HepG2 (cell line): Measurements from ENCODE around the gene HTRA2. TPM values are rescaled to one million over a fixed set of nuclear protein-coding genes. Genes with fewer than 3 reads are reported as not detected.

Experiments
- BRCA1 ChIP-seq: sonication (generic); formaldehyde crosslinking; IDR thresholded peaks from 2 replicates; pipeline ENCODE4 v1.4.0; 2020; ENCODE audit warnings: missing genetic modification reagents
- CSRNP2 ChIP-seq: sonication (generic); formaldehyde crosslinking; conservative IDR thresholded peaks from 2 replicates; pipeline ENCODE4 v1.8.0; 2022; ENCODE audit warnings: low read depth, missing genetic modification reagents
- FOSL2 ChIP-seq: sonication (generic); formaldehyde crosslinking; IDR thresholded peaks from 2 replicates; pipeline ENCODE4 v1.4.0; 2020; ENCODE audit warnings: missing genetic modification reagents
- FOXC1 ChIP-seq: sonication (generic); formaldehyde crosslinking; IDR thresholded peaks from 2 replicates; pipeline ENCODE4 v1.8.0; 2022; ENCODE audit warnings: mild to moderate bottlenecking, missing genetic modification reagents, borderline replicate concordance
- HNRNPL ChIP-seq: fragments of 200-400 bp; formaldehyde crosslinking; IDR thresholded peaks from 2 replicates; pipeline ENCODE4 v1.6.1; 2017; ENCODE audit warnings: mild to moderate bottlenecking, low read depth, low read length
- ISL2 ChIP-seq: sonication (generic); formaldehyde crosslinking; IDR thresholded peaks from 2 replicates; pipeline ENCODE4 v1.5.0; 2020; ENCODE audit warnings: missing genetic modification reagents
- JDP2 ChIP-seq: sonication (generic); formaldehyde crosslinking; IDR thresholded peaks from 2 replicates; pipeline ENCODE4 v1.8.1; 2022; ENCODE audit warnings: missing genetic modification reagents, borderline replicate concordance
- JUND ChIP-seq: sonication (generic); formaldehyde crosslinking; IDR thresholded peaks from 2 replicates; pipeline ENCODE4 v1.8.0; 2022; ENCODE audit warnings: mild to moderate bottlenecking, missing genetic modification reagents
- KDM5B ChIP-seq: sonication (generic); formaldehyde crosslinking; IDR thresholded peaks from 2 replicates; pipeline ENCODE4 v1.4.0; 2020; ENCODE audit warnings: missing genetic modification reagents, mild to moderate bottlenecking, borderline replicate concordance
- RBAK ChIP-seq: sonication (generic); formaldehyde crosslinking; IDR thresholded peaks from 2 replicates; pipeline ENCODE4 v1.5.1; 2020; ENCODE audit warnings: mild to moderate bottlenecking, missing genetic modification reagents
- SMYD3 ChIP-seq: sonication (generic); formaldehyde crosslinking; IDR thresholded peaks from 2 replicates; pipeline ENCODE4 v1.8.1; 2023; ENCODE audit warnings: mild to moderate bottlenecking, missing genetic modification reagents
- SRSF4 ChIP-seq: fragments of 200-400 bp; formaldehyde crosslinking; IDR thresholded peaks from one replicate; pipeline ENCODE4 v1.6.1; 2018; ENCODE audit warnings: mild to moderate bottlenecking, low read depth, low read length, moderate library complexity; ENCODE audit not compliant: poor library complexity, severe bottlenecking
- THAP9 ChIP-seq: sonication (generic); formaldehyde crosslinking; IDR thresholded peaks from 2 replicates; pipeline ENCODE4; 2020; ENCODE audit warnings: missing genetic modification reagents, mild to moderate bottlenecking, borderline replicate concordance
- THYN1 ChIP-seq: sonication (generic); formaldehyde crosslinking; IDR thresholded peaks from 2 replicates; pipeline ENCODE4 v1.8.1; 2023; ENCODE audit warnings: low read depth, mild to moderate bottlenecking, moderate library complexity, missing genetic modification reagents, borderline replicate concordance
- ZBTB1 ChIP-seq: sonication (generic); formaldehyde crosslinking; IDR thresholded peaks from 2 replicates; pipeline ENCODE4 v1.4.0; 2020; ENCODE audit warnings: missing genetic modification reagents, borderline replicate concordance
- ZBTB21 ChIP-seq: sonication (generic); formaldehyde crosslinking; IDR thresholded peaks from 2 replicates; pipeline ENCODE4 v1.4.0; 2020; ENCODE audit warnings: missing genetic modification reagents
- ZFP90 ChIP-seq: sonication (generic); formaldehyde crosslinking; IDR thresholded peaks from 2 replicates; pipeline ENCODE4 v1.8.0; 2022; ENCODE audit warnings: missing genetic modification reagents, mild to moderate bottlenecking, inconsistent platforms, borderline replicate concordance
- ZKSCAN5 ChIP-seq: sonication (generic); formaldehyde crosslinking; IDR thresholded peaks from 2 replicates; pipeline ENCODE4 v1.5.1; 2020; ENCODE audit warnings: mild to moderate bottlenecking, missing genetic modification reagents
- ZNF230 ChIP-seq: sonication (generic); formaldehyde crosslinking; IDR thresholded peaks from 2 replicates; pipeline ENCODE4 v1.4.0; 2020; ENCODE audit warnings: mild to moderate bottlenecking, missing genetic modification reagents
- ZNF263 ChIP-seq: sonication (generic); formaldehyde crosslinking; IDR thresholded peaks from 2 replicates; pipeline ENCODE4 v1.4.0; 2020; ENCODE audit warnings: missing genetic modification reagents
- ZNF3 ChIP-seq: IDR thresholded peaks from 2 replicates; pipeline ENCODE4 v1.7.0; 2017; ENCODE audit warnings: inconsistent platforms
- ZNF33B ChIP-seq: sonication (generic); formaldehyde crosslinking; IDR thresholded peaks from 2 replicates; pipeline ENCODE4 v1.5.1; 2020; ENCODE audit warnings: mild to moderate bottlenecking, missing genetic modification reagents
- ZNF549 ChIP-seq: sonication (generic); formaldehyde crosslinking; IDR thresholded peaks from 2 replicates; pipeline ENCODE4 v1.5.0; 2020; ENCODE audit warnings: missing genetic modification reagents
- ZNF550 ChIP-seq: sonication (generic); formaldehyde crosslinking; IDR thresholded peaks from 2 replicates; pipeline ENCODE4 v1.4.0; 2020; ENCODE audit warnings: mild to moderate bottlenecking, missing genetic modification reagents, borderline replicate concordance
- polyA plus RNA-seq, 8 experiments: library from polyadenylated mRNA; depleted of rRNA in 3 of 8; stranded (reverse) in 7 of 8; unstranded in 1 of 8; fragments of >200 nt; fragmentation: Illumina TruSeq in 4 of 8; extraction: Trizol in 4 of 8; gene quantifications; 2 replicates each; pipeline versions ENCODE4 v1.2.1 to v1.2.3, GENCODE V29; 2011 to 2016; ENCODE audit warnings: low read depth in 4 of 8, missing spikeins in 1 of 8, mixed read lengths in 1 of 8; ENCODE audit not compliant: insufficient read depth in 1 of 8
- total RNA-seq, 5 experiments: library from RNA; depleted of rRNA; stranded (reverse); fragments of >200 nt; fragmentation: Illumina TruSeq; extraction: Trizol; gene quantifications; 2 replicates each; pipeline ENCODE4 v1.2.3, GENCODE V29; 2016; ENCODE audit warnings: low read depth in 1 of 5
- TF ChIP-seq, protein P1 (sequence below): sonication (generic); formaldehyde crosslinking; IDR thresholded peaks from 2 replicates; pipeline ENCODE4 v1.5.0; 2020; ENCODE audit warnings: mild to moderate bottlenecking, missing genetic modification reagents

The HTRA2 gene
- total and polyA plus RNA-seq, 2 of the 13 experiments (the other 11 are each of a cell fraction or from before 2014, with no cell fraction given): 47.7 to 50.3 TPM

DNA sequence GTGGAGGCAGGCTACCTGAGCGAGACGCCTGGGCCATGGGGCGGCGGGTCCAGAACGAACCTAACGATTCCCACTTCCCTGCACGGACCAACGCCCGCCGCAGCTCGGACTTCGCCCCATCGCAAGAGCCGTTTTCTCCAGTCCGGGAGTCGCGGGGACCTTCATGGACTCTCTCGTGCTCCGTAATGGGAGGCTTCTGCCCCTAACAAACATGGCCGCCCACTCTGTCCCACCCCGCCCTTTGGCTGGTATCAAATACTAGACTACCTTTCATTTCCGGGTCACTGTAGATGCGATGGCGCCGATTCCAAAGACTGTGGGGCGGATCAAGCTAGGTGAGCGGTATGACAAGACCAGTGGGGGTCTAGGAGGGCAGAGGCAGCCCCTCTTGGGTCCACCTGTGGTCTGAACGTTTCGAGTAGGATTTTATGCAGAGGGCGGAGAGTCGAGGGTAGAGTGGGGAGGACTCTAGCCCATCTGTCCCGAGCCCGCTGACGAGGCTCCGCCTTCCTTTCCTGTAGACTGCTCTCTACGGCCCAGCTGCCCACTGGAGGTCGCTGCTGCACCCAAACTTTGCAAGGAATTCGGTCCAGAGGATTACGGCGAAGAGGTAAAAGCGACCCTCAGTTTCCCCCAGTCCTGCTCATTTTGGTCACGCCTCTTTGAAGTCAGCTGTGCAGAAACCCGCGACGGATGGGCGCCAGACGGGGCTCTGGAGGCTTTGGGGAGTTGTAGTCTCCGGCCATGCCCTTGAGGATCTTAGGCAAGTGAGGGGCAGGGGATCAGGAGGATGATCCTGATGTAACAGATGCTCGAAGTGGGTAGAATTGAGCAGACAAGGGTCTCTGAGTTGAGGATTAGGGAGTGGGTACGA, 46.7 kb upstream of the HTRA2 start, which contains the start of the genes CCDC142 and TTC31 (continued):
- 0 out of 2 replicates have a peak, but pooled peaks have one; percentile 23 for TF ChIP-seq ZNF3 (CRISPR knock-in tag)
- TF ChIP-seq ZBTB21 (CRISPR knock-in tag): no peak; the same call in 1 of the 2 replicates
- no peak for TF ChIP-seq ZKSCAN5 (CRISPR knock-in tag)
- peak; percentile 76; the same call in 1 of the 2 replicates for TF ChIP-seq ZFP90 (CRISPR knock-in tag)
- peak; percentile 84; the same call in 1 of the 2 replicates for TF ChIP-seq ZNF230 (CRISPR knock-in tag)
- no peak for TF ChIP-seq ZBTB1 (CRISPR knock-in tag)
- peak; percentile 95 for TF ChIP-seq ZNF263 (CRISPR knock-in tag)
- TF ChIP-seq THYN1: no peak
- no peak for TF ChIP-seq RBAK (CRISPR knock-in tag)
- TF ChIP-seq HNRNPL: 0 out of 2 replicates have a peak, but pooled peaks have one; percentile 67
- no peak; the same call in 1 of the 2 replicates for TF ChIP-seq ZNF550
- TF ChIP-seq FOXC1: peak; percentile 91
- TF ChIP-seq, protein P1, sequence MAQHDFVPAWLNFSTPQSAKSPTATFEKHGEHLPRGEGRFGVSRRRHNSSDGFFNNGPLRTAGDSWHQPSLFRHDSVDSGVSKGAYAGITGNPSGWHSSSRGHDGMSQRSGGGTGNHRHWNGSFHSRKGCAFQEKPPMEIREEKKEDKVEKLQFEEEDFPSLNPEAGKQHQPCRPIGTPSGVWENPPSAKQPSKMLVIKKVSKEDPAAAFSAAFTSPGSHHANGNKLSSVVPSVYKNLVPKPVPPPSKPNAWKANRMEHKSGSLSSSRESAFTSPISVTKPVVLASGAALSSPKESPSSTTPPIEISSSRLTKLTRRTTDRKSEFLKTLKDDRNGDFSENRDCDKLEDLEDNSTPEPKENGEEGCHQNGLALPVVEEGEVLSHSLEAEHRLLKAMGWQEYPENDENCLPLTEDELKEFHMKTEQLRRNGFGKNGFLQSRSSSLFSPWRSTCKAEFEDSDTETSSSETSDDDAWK: no peak
- peak; percentile 50; the same call in 1 of the 2 replicates for TF ChIP-seq ISL2 (CRISPR knock-in tag)
- TF ChIP-seq SRSF4: no peak
- peak; percentile 32; the same call in 1 of the 2 replicates for TF ChIP-seq FOSL2
- TF ChIP-seq BRCA1 (CRISPR knock-in tag): peak; percentile 85; the same call in 1 of the 2 replicates
- peak; percentile 97 for TF ChIP-seq KDM5B
- TF ChIP-seq ZNF549 (CRISPR knock-in tag): no peak
- no peak for TF ChIP-seq CSRNP2 (CRISPR knock-in tag)
- no peak for TF ChIP-seq ZNF33B (CRISPR knock-in tag)
- TF ChIP-seq THAP9 (CRISPR knock-in tag): peak; percentile 96
- 0 out of 2 replicates have a peak, but pooled peaks have one; percentile 56 for TF ChIP-seq JDP2 (CRISPR knock-in tag)
- peak; percentile 26 for TF ChIP-seq SMYD3
- TF ChIP-seq JUND (CRISPR knock-in tag): no peak
